NCI-H2107 (cell line): ENCODE measurements around the gene RDM1.
"Not testable (repeated sequence)": the region's sequence is repeated elsewhere in the genome, so short reads cannot be mapped to it uniquely, and the experiment has no call there.

ENCODE experiments used
- DNase-seq: peaks from one replicate; lab custom pipeline; 2025; lab: John Stamatoyannopoulos, UW

Gene RDM1

DNA sequence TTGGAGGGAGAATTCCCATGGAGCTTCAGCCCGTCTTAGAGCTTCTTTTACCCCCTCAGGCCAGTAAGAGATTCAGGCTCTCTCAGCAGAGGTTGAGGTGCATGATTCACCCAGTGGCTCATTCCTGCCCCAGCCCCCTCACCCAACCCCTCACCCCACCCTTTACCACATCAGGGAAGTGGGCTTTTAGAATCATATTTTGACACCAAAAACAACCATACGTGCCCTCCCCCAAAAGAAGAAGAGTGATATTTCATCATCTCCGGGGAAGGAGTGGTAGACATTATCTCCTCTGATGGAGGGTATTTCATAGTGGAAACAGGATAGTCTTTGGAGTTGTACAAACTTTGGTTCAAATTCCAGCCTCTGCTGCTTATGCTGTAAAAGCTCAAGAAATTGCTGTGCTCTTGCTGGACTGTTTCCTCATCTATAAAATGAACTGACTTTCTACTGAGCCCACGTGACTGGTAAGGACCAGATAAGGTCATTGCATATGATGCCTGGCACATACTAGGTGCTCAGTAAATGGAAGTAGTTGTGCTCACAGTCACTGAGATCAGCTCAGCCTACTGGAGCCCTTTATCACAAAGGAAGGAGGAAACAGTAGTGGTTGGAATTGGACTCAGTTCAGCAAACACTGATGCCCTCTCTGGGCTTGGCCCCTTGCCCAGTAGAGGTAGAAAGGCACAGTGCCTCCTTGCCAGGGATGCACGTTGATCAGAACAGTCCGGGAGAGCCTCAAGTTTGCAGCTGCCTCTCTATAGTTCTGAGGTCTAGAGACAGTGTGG, 32.1 kb downstream of the RDM1 start:
- peak; percentile 5 for DNase-seq

DNA sequence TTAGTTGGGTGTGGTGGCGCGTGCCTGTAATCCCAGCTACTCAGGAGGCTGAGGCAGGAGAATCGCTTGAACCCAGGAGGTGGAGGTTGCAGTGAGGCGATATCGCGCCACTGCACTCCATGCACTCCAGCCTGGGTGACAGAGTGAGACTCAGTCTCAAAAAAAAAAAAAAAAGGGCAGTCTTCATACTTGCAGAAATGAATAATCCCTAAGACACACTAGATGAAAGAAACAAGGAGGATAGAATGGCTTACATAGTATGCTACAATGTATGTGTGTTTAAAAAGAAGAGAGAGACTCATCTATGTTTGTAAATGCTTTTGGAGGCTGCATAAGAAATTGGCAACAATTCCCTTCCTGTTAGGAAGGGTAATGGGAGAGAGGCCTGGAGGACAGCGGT, 32.8 kb downstream of the RDM1 start:
- DNase-seq: not testable (repeated sequence)

DNA sequence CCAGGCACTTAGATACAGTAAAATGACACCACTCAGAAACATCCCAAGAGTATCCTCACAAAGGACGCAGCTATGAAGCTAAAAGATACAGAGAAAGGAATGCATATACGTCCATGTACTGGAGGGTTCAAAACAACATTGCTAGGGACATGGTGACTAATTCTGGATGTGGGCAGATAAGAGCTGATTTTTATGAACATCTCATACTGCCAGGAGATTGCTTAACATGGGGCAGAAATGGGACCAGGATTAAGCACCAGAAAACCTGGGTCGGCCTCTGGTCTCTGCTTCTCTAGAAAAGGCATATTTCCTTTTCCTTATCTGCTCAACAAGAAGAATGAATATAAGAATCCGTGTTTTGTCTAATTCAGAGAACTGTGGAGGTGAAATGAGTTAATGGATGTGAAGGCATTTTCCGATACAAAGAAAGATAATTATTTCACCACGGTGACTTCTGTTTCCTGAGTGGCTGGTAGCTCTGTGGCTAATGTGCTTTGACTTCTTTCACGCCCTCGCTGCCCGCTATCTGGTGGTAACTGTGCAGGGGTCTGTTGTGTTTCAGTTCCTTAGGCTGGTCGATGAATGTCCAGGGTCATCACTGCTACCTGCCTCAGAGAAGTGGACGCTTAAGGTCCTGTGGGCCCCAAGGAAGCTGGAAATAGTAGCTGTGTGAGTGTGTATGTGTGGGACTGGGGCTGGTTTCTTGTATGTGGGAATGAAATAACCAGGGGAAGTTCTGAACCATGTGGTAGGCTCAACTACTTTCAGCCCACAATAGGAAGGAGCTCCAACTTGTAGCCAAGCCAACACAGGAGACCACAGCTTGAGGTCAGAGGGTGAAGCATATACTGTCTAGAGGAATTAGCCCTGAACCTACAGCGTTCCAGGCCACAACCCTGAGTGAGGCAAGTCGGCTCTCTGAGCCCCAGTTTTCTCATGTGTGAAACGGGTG, 34.7 kb downstream of the RDM1 start:
- no peak for DNase-seq

DNA sequence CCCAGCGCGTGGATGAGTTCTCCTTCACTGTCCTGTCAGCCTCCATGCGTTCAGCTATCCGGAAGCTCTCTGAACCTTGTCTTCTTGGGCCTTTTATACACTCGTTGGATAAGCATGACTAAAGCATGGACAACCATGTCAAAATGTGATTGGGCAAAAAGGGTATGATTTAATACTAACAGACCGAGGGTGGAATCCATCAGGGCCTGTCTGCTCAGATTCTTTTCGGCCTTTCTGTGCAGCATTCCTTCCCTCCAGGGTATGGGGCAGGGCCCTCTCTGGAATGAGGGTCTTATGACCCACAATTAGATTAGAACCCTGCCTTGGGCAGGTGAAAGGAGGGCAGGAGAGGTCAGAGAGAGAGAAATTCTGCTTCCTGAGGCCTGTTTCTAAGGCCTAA, 36.4 kb downstream of the RDM1 start:
- DNase-seq: no peak

DNA sequence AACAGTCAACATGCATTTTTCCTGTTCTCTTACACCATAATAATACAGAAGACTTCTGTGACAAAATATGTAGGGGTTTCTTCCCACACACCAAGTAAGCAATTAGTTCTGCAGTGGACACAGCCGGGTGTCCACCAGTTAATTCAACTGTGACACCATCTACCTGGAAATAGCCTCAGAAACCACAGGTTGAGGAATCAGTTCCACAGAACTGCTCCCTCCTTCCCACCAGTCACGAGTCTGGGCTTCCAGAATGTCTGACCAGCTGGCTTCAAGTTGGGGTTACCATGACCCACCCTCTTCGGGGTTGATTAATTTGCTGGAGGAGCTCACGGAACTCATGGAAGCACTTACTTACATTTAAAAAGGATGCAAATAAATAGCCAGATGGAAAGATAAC, 36.8 kb downstream of the RDM1 start:
- no peak for DNase-seq

DNA sequence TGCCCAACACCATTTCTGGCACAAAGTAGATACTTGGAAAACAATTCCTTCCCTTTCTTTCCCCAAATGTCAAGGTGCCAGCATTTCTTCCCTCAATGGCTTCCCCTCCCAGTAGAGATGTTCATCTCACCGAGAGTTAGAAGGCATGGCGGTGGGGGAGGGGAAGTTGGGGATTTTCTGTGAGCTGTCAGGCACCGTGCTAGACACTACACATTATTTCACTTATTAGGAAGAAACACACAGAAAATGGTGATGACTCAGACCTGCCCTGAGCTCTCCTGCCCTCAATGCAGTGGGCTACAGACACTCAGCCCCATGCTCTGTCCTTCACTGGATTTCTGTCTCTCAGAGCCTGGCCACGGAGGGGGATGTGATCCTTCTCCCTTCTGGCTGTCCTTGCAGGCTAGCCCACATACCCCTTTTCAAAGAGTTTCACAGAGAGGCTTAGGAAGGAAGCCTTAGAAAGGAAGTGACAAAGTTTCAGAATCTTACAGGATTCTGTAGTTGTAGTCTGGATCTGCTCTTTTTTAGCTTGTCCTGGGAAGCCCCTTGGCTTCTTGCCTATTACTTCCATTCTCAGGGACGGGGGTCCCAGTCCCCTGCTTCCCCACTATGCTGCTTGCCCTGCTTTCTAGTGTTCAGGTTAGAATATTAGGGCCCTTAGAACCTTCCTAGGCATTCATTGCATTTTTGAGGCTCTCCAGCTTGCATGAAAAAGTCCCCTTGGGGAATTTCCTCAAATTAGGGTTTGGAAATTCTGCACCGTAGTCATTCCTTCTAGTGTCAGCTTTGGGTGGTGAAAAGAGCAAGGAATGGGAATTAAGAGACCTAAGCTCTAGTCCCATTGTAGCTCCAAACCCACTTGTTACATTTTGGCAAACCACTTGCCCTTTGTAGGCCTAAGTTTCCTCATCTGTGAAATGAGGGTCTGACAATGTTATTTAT, 38.2 kb downstream of the RDM1 start:
- DNase-seq: no peak

DNA sequence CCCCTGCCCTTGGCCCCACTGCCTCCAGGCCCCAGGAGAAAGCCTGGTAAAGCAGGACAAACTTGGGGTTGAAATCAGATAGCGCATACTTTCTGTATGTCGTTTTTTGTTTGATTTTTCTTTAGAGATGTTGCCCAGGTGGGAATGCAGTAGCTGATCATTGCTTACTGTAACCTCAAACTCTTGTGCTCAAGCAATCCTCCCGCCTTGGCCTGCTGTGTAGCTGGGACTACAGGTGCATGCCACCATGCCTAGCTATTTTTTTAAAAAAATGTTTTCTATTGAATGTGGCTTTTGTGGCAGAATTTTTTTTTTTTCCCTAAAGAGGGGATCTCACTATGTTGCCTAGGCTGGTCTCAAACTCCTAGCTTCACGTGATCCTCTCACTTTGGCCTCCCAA, 39.3 kb downstream of the RDM1 start:
- DNase-seq: no peak

DNA sequence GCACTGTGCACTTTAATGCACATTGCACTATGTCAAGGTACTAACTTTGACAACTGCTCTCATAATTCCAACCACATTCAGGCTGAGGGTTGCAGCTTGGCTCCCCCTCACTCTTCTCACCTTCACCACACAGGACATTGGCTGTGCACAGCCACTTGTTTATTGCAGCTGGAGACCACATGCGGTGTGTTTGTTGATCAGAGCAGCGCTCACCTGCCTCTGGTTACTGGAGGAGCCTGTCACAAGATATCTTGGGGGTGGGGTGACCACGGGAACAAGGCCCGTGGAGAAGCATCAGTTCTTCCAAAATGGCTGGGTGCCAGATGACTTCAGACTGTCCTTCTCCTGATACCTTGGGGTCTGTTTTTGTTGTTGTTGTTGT, 39.8 kb downstream of the RDM1 start:
- peak; percentile 89 for DNase-seq

DNA sequence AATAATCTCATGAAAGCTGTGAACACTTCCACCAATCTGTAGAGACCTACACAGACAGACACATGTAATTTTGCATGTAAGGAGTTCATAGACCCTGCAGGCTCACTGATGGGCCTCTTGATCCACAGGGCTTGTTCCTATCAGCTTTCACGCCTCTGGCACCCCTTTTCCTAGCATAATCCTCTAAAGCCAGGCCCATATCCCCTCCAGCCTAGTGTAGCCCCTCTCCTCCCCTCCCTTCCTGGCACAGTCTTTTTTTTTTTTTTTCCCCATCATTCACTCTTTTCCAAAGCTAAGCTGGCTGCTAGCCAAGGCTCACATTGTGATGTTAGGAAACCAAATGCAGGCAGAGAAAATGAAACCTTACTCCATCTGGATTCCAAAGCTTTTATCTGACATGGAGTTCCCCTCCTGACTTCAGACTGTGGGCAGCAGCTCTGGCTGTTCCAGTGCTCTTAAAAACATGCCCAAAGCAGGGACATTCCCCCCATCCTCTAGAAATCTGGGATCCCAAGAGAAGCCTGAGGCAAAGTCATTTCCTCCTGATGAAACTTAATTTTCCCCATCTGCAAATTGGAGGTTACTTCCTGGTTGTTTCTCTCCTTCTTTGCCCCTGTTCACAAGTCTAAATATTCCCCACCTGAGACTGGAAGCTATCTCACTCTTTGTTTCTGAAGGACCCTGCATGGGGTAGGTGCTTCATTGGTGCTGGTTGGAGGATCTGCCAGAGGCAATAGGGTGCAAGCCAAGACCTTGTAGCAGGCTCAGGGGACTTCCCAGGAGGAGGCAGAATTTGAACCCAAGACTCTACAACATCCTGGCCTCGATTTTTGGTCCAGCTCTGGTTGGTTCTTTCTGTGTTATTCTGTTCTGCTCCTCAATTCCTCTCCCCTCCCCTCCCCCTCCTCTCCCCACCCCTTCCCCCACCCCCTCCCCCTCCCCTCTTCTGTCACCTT, 40.5 kb downstream of the RDM1 start:
- DNase-seq: peak; percentile 60

DNA sequence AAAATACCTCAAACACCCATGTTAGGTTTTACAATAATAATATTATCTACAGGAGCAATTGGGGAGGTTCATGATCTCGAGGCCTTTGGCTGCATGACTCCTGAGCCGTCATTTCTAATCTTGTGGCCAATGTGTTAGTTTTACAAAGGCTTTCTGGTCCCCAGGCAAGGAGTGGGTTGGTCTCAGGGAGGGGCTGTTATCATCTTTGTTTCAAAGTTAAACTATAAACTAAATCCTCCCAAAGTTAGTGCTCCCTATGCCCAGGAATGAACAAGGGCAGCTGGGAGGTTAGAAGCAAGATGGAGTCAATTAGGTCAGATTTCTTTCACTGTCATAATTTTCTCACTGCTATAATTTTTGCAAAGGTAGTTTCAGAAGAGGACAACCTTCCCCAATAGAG, 41.3 kb downstream of the RDM1 start:
- no peak for DNase-seq

DNA sequence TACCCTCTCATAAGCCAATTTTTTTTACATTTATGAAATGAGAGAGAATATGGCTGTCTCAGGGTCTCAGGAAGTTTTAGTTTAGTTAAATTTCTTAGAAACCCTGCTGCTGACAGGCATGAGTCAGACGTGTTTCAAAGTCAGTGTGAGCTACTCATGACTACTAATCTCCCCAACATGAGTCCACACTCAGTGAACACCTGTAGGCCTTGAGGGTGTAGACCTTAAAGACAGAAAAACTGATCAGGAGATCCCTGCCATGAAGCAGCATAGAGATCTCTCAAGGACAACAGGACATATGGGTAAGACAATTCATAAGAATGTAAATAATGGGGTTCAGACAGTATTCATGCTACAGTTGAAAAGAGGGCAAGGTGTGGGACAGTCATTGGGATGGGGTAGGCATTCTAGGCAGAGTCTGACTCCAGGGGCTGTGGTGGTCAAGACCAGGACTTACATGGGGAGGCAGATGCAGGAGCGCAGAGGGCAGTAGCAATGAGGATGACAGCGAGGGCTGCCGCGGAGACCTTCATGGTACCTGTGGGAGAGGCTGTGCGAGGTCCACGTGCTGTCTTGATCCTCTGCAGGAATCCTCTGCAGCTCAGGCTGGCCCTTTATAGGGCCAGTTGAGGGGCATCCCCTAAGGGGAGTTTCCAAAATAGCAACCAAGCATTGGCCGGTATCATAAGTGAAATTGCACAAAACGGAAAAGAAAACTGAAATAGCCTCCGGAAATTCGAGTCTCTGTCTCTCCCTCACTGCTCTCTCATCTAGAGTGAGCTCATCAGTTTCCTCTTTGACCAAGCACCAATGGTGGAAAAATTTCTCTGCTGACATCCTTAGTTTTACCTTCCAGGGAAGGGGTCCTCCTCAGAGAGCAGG, 50.6 kb downstream of the RDM1 start, which contains the start of gene CCL5:
Gene CCL5, minus strand, starts transcription at position 588 of the 882 bp plus-strand sequence.
- no peak for DNase-seq

DNA sequence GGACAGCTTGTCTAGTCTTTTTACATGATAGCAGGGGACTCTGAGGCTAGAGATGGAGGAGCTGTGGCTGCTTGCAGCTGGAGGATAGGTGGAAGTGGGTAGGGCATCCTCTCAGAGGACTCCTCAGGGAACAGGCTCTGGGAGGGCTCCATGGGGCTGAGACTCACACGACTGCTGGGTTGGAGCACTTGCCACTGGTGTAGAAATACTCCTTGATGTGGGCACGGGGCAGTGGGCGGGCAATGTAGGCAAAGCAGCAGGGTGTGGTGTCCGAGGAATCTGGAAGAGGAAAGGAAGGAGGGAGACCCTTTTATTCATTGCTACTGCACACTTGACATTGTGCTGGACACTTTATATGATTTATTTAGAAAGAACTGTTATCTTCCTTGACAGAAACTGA, 52.2 kb downstream of the RDM1 start:
- DNase-seq: no peak

DNA sequence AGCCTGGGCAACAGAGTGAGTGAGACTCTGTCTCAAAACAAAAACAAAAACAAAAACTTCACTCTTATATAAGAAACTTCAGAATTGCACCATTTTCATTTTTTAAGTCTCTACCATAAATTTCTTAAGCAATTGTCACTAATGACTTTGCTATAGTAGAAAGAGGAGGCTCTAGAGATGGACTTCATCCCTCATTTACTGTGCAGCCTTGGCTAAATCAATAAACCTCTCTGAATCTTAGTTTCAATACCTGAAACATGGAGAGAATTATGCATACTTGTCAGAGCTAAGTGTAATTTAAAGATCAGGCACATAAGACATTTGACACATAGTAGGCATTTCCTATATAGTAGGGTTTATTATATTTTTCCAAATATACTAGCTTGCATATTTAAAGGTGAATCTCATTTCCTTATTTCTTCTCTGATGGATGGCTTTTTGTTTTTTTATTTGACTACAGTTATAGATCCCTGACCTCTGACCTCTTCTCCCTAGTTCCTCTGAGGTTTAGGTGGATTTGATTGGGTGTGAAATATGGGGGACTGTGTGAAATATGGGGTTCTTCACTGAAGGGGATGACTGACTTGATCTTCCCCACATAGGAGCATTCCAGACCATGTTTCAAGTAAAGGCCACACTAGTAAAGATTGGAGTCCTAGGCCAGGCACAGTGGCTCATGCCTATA, 53.1 kb downstream of the RDM1 start:
- DNase-seq: no peak

DNA sequence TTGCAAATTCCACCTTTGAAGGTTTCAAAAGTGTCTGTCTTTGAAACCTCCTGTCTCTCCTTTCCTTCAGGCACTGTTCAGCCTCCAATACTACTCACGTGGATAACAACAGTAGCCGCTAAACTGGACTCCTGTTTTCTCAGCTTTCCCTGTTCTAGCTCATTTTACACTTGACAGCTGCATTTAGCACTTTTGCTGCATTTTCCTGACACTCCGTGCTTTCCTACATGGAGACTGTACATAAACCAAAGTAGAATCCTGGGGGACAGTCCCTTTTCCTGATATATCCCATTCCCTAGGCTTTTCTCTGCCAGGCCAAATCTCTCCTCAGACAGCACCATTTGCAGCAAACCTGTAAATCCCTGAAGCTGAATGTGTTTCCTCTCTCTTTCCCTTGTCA, 54.0 kb downstream of the RDM1 start:
- no peak for DNase-seq

DNA sequence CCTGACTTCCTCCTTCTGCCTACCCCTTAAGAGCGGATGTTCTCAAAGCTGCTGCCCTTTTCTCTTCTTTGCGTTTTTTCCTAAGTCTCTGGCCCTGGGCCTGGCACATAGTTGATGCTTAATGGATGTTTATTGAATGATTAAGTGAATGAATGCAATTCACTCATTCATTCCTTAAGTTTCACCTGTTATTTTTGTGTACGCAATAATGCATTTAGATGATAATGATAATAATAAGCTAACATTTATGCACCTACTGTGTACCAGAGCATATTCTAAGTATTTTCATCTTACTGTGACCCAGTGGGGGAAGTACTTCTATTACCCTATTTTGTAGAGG, 54.8 kb downstream of the RDM1 start:
- no peak for DNase-seq

DNA sequence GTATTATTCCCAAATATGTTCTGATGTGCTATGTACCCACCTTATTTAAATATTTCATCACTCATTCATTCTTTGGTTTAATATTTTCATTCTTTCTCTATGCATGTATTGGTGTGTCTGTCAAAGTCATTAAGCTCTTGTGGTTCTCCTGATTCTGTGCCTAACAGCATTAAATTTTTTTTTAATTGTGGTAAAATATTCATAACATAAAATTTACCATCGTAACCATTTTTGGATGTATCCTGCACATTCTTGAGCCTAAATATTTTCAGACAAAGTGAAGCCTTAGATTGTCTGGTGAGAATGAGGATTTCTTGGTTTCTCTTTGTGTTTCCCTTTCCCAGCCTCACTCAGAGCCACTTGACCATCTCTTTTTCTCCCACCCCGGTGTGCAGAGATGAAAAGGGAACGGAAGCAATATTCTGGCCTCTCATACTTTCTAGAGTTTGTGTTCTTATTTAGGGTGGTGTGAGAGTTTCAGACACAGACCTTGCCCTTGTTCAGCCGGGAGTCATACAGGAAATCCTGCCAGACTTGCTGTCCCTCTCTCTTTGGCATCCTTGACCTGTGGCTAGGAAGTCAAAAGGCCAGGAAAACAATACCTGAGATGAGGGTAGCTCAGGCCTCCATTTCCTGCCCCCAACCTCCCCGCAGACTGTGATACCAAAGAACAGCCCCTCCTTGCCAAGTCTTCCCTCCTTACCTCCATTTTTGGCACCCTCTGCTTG, 55.3 kb downstream of the RDM1 start:
- no peak for DNase-seq

DNA sequence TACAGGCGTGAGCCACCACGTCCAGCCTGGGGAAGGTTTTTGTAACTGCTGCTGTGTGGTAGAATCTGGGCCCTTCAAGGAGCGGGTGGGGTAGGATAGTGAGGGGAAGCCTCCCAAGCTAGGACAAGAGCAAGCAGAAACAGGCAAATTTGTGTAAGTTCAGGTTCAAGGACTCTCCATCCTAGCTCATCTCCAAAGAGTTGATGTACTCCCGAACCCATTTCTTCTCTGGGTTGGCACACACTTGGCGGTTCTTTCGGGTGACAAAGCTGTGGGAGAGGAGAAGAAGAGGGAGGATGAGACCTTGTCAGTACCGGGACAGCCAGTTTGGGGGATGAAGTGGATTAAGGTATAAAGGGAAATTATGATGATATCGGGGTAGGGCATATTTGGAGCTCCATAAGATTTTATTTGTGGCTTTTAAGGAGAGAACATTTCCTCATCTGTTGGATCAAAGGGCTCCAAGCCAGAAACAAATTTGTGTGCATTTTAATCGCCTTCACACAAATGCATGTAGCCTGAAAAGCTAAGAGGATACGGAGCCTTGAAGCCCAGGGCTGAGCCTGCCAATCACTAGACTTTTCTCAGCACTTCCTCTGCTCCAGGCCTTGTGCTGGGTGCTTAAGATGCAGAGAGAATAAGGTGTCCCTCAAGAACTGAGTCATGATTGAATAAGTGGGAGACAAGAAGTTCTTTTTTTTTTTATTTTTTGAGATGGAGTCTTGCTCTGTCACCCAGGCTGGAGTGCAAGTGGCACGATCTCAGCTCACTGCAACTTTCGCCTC, 58.2 kb downstream of the RDM1 start:
- DNase-seq: no peak
